Loucy (cell line): ENCODE measurements around the gene ELMOD2.
"Not testable (repeated sequence)": the region's sequence is repeated elsewhere in the genome, so short reads cannot be mapped to it uniquely, and the experiment has no call there.

Source experiments
- EZH2phosphoT487 ChIP-seq: fragments of 200-600 bp; IDR thresholded peaks from 2 replicates; pipeline ENCODE4 v1.6.1; 2018; ENCODE audit warnings: antibody characterized with exemption, mild to moderate bottlenecking, moderate library complexity, borderline replicate concordance
- TF ChIP-seq, protein P1 (sequence below): fragments of 200-600 bp; sonication (generic); conservative IDR thresholded peaks from 2 replicates; pipeline ENCODE4 v1.5.1; 2014; ENCODE audit warnings: mild to moderate bottlenecking, antibody characterized with exemption, low read length

DNA sequence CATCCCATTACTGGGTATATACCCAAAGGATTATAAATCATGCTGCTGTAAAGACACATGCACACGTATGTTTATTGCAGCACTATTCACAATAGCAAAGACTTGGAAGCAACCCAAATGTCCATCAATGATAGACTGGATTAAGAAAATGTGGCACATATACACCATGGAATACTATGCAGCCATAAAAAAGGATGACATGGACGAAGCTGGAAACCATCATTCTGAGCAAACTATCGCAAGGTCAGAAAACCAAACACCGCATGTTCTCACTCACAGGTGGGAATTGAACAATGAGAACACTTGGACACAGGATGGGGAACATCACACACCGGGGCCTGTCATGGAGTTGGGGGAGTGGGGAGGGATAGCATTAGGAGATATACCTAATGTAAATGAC, 10.2 kb upstream of the ELMOD2 start:
- TF ChIP-seq, protein P1, sequence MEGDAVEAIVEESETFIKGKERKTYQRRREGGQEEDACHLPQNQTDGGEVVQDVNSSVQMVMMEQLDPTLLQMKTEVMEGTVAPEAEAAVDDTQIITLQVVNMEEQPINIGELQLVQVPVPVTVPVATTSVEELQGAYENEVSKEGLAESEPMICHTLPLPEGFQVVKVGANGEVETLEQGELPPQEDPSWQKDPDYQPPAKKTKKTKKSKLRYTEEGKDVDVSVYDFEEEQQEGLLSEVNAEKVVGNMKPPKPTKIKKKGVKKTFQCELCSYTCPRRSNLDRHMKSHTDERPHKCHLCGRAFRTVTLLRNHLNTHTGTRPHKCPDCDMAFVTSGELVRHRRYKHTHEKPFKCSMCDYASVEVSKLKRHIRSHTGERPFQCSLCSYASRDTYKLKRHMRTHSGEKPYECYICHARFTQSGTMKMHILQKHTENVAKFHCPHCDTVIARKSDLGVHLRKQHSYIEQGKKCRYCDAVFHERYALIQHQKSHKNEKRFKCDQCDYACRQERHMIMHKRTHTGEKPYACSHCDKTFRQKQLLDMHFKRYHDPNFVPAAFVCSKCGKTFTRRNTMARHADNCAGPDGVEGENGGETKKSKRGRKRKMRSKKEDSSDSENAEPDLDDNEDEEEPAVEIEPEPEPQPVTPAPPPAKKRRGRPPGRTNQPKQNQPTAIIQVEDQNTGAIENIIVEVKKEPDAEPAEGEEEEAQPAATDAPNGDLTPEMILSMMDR: not testable (repeated sequence)
- TF ChIP-seq EZH2phosphoT487: not testable (repeated sequence)
